Measurements from ENCODE around the gene CYP26B1. TPM values are rescaled to one million over a fixed set of nuclear protein-coding genes. Genes with fewer than 3 reads are reported as not detected.

Gene CYP26B1
- total RNA-seq (2022) (1.7 and 2.8 TPM in 2 replicates), Bru-seq, nascent RNA (percentile 17 among the genes with signal in this experiment), BruChase-seq, experiment 1, labeled RNA remaining after a 2-hour chase (percentile 31 among the genes with signal in this experiment), BruChase-seq, experiment 2, labeled RNA remaining after a 6-hour chase (percentile 26 among the genes with signal in this experiment)
- long read RNA-seq, partial matches to known transcripts, result 0 of 1 reads
- long read RNA-seq, other reads (novel, unspliced or antisense), result 1 of 1 reads

- BruUV-seq (replicated peaks), result no TSS peak
- Mint-ChIP-seq H3K27ac (ENCODE audit: unreplicated experiment) (no peak within 1 kb of the TSS), H3K36me3 (ENCODE audit: insufficient read depth, unreplicated experiment) (no peaks in the 10 kb centered on the region), H3K4me3 (ENCODE audit: unreplicated experiment) (peak within 1 kb of the TSS; percentile 92), H3K4me1 (ENCODE audit: low read depth, unreplicated experiment) (peaks cover 8% of the 10 kb centered on the region), H3K27me3 (ENCODE audit: insufficient read depth, unreplicated experiment) (peaks cover 28% of the 10 kb centered on the region), H3K9me3 (ENCODE audit: unreplicated experiment) (no peaks in the 10 kb centered on the region)
- peaks cover 16% of the 10 kb centered on the region for H3K27me3 ChIP-seq (replicated peaks; ENCODE audit: control insufficient read depth, insufficient read depth, low read length)
- intact Hi-C loops (cut with micrococcal nuclease; ENCODE audit: unreplicated experiment), result no loop called here
- ChIA-PET POLR2A (no interaction called here), CTCF (interaction anchor here (0.6 kb wide), 1 partner anchor 27 kb away, joined by 4 read pairs; no protein-coding TSS in a partner anchor)
- DNase-seq, result peak in 1 of 2 experiments; percentile 31
- H3K36me3 ChIP-seq (ENCODE audit: control insufficient read depth, insufficient read depth, low read length), result no peaks in the 10 kb centered on the region
- peaks cover 44% of the 10 kb centered on the region for H3K4me1 ChIP-seq
- H3K9me3 ChIP-seq, result peaks cover 6% of the 10 kb centered on the region
- peak within 1 kb of the TSS; percentile 39 for H3K4me3 ChIP-seq (ENCODE audit: low read depth, low read length)
- TF ChIP-seq, protein P1, sequence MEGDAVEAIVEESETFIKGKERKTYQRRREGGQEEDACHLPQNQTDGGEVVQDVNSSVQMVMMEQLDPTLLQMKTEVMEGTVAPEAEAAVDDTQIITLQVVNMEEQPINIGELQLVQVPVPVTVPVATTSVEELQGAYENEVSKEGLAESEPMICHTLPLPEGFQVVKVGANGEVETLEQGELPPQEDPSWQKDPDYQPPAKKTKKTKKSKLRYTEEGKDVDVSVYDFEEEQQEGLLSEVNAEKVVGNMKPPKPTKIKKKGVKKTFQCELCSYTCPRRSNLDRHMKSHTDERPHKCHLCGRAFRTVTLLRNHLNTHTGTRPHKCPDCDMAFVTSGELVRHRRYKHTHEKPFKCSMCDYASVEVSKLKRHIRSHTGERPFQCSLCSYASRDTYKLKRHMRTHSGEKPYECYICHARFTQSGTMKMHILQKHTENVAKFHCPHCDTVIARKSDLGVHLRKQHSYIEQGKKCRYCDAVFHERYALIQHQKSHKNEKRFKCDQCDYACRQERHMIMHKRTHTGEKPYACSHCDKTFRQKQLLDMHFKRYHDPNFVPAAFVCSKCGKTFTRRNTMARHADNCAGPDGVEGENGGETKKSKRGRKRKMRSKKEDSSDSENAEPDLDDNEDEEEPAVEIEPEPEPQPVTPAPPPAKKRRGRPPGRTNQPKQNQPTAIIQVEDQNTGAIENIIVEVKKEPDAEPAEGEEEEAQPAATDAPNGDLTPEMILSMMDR (IDR thresholded peaks at IDR 0.05; ENCODE audit: insufficient read depth in 1 of 2, low read depth in 1 of 2, low read length in 1 of 2, severe bottlenecking in 1 of 2, unreplicated experiment in 1 of 2), result no peak
Measured at GRCh38 chr2:72147303-72147971, at the start of gene CYP26B1. Gene CYP26B1, minus strand, starts transcription at chr2:72147862. Its CDS starts 28 bp downstream, at chr2:72147834.

GRCh38 chr2:72193723-72194122 lies 46.1 kb upstream of the CYP26B1 start:
- ChIA-PET CTCF (no interaction called here), POLR2A (no interaction called here)
- no peaks in the 10 kb centered on the region for H3K27me3 Mint-ChIP-seq (ENCODE audit: insufficient read depth, unreplicated experiment)
- TF ChIP-seq, protein P1 (IDR thresholded peaks at IDR 0.05; ENCODE audit: insufficient read depth in 1 of 2, low read depth in 1 of 2, low read length in 1 of 2, severe bottlenecking in 1 of 2, unreplicated experiment in 1 of 2), result no peak
- BruUV-seq (replicated peaks), result no TSS peak
- Histone ChIP-seq H3K4me3 (ENCODE audit: low read depth, low read length) (no peak overlapping the region), H3K27me3 (replicated peaks; ENCODE audit: control insufficient read depth, insufficient read depth, low read length) (no peaks in the 10 kb centered on the region), H3K9me3 (no peaks in the 10 kb centered on the region), H3K4me1 (no peaks in the 10 kb centered on the region), H3K36me3 (ENCODE audit: control insufficient read depth, insufficient read depth, low read length) (no peaks in the 10 kb centered on the region)
- no peak overlapping the region for H3K27ac Mint-ChIP-seq (ENCODE audit: unreplicated experiment)
- no peaks in the 10 kb centered on the region for H3K36me3 Mint-ChIP-seq (ENCODE audit: insufficient read depth, unreplicated experiment)
- H3K4me1 Mint-ChIP-seq (ENCODE audit: low read depth, unreplicated experiment), result no peaks in the 10 kb centered on the region
- H3K4me3 Mint-ChIP-seq (ENCODE audit: unreplicated experiment), result no peak overlapping the region
- no peaks in the 10 kb centered on the region for H3K9me3 Mint-ChIP-seq (ENCODE audit: unreplicated experiment)
- DNase-seq, result no peak
- intact Hi-C loops (cut with micrococcal nuclease; ENCODE audit: unreplicated experiment), result no loop called here

DNA sequence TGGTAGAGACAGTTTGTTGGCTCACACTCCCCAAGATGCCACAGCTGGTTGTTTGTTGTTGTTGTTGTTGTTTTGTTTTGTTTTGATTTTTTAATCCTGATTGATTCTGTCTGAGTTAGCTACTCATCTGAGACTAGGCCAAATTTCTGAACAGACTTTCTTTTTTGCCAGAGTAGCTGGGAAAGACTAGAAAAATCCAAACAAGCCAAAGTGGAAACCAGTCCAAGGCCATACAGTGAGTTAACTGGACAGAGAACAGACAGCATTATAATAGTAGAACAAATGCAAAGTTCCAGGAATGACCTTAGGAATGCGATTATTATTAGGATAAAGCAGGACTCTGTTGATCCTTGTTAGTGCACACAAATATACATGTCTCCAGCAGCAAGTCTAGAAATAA lies 43.8 kb upstream of the CYP26B1 start:
- H3K4me3 ChIP-seq (ENCODE audit: low read depth, low read length), result no peak overlapping the region
- no peaks in the 10 kb centered on the region for H3K4me1 ChIP-seq
- intact Hi-C loops (cut with micrococcal nuclease; ENCODE audit: unreplicated experiment), result no loop called here
- no peak for DNase-seq
- BruUV-seq (replicated peaks), result no TSS peak
- H3K9me3 ChIP-seq, result no peaks in the 10 kb centered on the region
- Mint-ChIP-seq H3K27me3 (ENCODE audit: insufficient read depth, unreplicated experiment) (no peaks in the 10 kb centered on the region), H3K9me3 (ENCODE audit: unreplicated experiment) (no peaks in the 10 kb centered on the region), H3K4me1 (ENCODE audit: low read depth, unreplicated experiment) (no peaks in the 10 kb centered on the region), H3K36me3 (ENCODE audit: insufficient read depth, unreplicated experiment) (no peaks in the 10 kb centered on the region), H3K4me3 (ENCODE audit: unreplicated experiment) (no peak overlapping the region), H3K27ac (ENCODE audit: unreplicated experiment) (no peak overlapping the region)
- CTCF ChIA-PET, result no interaction called here
- no peaks in the 10 kb centered on the region for H3K27me3 ChIP-seq (replicated peaks; ENCODE audit: control insufficient read depth, insufficient read depth, low read length)
- POLR2A ChIA-PET, result no interaction called here
- TF ChIP-seq, protein P1 (IDR thresholded peaks at IDR 0.05; ENCODE audit: insufficient read depth in 1 of 2, low read depth in 1 of 2, low read length in 1 of 2, severe bottlenecking in 1 of 2, unreplicated experiment in 1 of 2), result no peak
- H3K36me3 ChIP-seq (ENCODE audit: control insufficient read depth, insufficient read depth, low read length), result no peaks in the 10 kb centered on the region
